A549 (cell line): Measurements from ENCODE around the gene RPTOR.

Source experiments
- CTCF ChIP-seq: fragments of >200 bp; sonication (Bioruptor Twin); formaldehyde crosslinking; IDR thresholded peaks from 3 replicates; pipeline ENCODE4 v1.5.1; 2016
- EP300 ChIP-seq, 2 experiments: fragments of >200 bp; sonication (Bioruptor Twin); formaldehyde crosslinking; IDR thresholded peaks; 2 replicates in 1 of 2; 3 replicates in 1 of 2; pipeline ENCODE4 v1.6.1; 2016 to 2017
- ESRRA ChIP-seq: fragments of 150-350 bp; IDR thresholded peaks from 2 replicates; pipeline ENCODE4 v1.6.1; 2014; ENCODE audit warnings: mild to moderate bottlenecking, low read length, borderline replicate concordance
- FOXS1 ChIP-seq: fragments of 250-450 bp; sonication (Bioruptor Pico); IDR thresholded peaks from 2 replicates; pipeline ENCODE4 v1.5.0; 2020; ENCODE audit warnings: mild to moderate bottlenecking, moderate library complexity
- JUN ChIP-seq, 2 experiments: fragments of >200 bp; sonication (Bioruptor Twin); formaldehyde crosslinking; IDR thresholded peaks; 2 replicates in 1 of 2; 3 replicates in 1 of 2; pipeline ENCODE4 v1.6.1; 2016 to 2017
- JUNB ChIP-seq: fragments of >200 bp; sonication (Bioruptor Twin); formaldehyde crosslinking; IDR thresholded peaks from 2 replicates; pipeline ENCODE4 v1.6.1; 2016
- POLR2A ChIP-seq: IDR thresholded peaks from 2 replicates; pipeline ENCODE4 v1.6.1; 2012; ENCODE audit warnings: mild to moderate bottlenecking, low read length
- USF2 ChIP-seq: fragments of 450-650 bp; IDR thresholded peaks from 2 replicates; pipeline ENCODE4 v1.6.1; 2014; ENCODE audit warnings: antibody characterized with exemption

GRCh38 chr17:80676564-80676963, 131.9 kb downstream of the RPTOR start:
- no peak for TF ChIP-seq EP300 (IDR thresholded peaks at IDR 0.05)
- no peak for TF ChIP-seq USF2
- no peak for TF ChIP-seq ESRRA
- TF ChIP-seq CTCF: no peak
- no peak for TF ChIP-seq JUNB
- no peak for TF ChIP-seq JUN (IDR thresholded peaks at IDR 0.05)
- no peak for TF ChIP-seq POLR2A
- TF ChIP-seq FOXS1: no peak
